Vagina (tissue), 2 donors: ENCODE results near the gene MMEL1. TPM values are rescaled to one million over a fixed set of nuclear protein-coding genes. Genes with fewer than 3 reads are reported as not detected.

ENCODE experiments used
- DNase-seq, 2 donors: peaks; one replicate each; pipeline ENCODE4 v3.0.0-alpha.2; 2017; ENCODE audit errors: extremely low spot score in 2 of 2
- H3K27ac ChIP-seq: fragments of 200-600 bp; sonication (generic); one replicate; pipeline ENCODE4 v1.5.1; 2019
- H3K27me3 ChIP-seq: fragments of 200-600 bp; sonication (generic); one replicate; pipeline ENCODE4 v1.5.1; 2019
- H3K36me3 ChIP-seq, 2 donors: fragments of 200-600 bp; sonication (generic); one replicate each; pipeline ENCODE4 v1.5.1; 2017 to 2019
- H3K4me1 ChIP-seq: fragments of 200-600 bp; sonication (generic); one replicate; pipeline ENCODE4 v1.5.1; 2019
- H3K4me3 ChIP-seq, 2 donors: fragments of 200-600 bp; sonication (generic); 1 replicate in 1 of 2; 2 replicates in 1 of 2; pipeline ENCODE4 v1.5.1; 2016 to 2019
- H3K9me3 ChIP-seq: fragments of 200-600 bp; sonication (generic); one replicate; pipeline ENCODE4 v1.5.1; 2019
- CTCF ChIP-seq, 3 experiments: fragments of 450-650 bp in 2 of 3; fragments of 200-600 bp in 1 of 3; sonication (generic) in 1 of 3; IDR thresholded peaks; one replicate each; pipeline ENCODE4 v1.5.1; 2017 to 2019; ENCODE audit warnings: antibody characterized with exemption in 3 of 3, mild to moderate bottlenecking in 2 of 3, moderate library complexity in 2 of 3
- POLR2A ChIP-seq, 2 donors: fragments of 450-650 bp; IDR thresholded peaks; one replicate each; pipeline ENCODE4 v1.6.1; 2017; ENCODE audit warnings: antibody characterized with exemption in 2 of 2, mild to moderate bottlenecking in 2 of 2, moderate library complexity in 2 of 2
- POLR2AphosphoS5 ChIP-seq, 2 donors: sonication (generic); formaldehyde crosslinking; IDR thresholded peaks; one replicate each; pipeline ENCODE4 v1.9.0; 2017; ENCODE audit warnings: antibody characterized with exemption in 2 of 2, mild to moderate bottlenecking in 2 of 2, low read depth in 1 of 2; ENCODE audit not compliant: insufficient read depth in 1 of 2
- intact Hi-C: fragments of 100-400 bp; cut with DNase I; formaldehyde crosslinking; loops from one replicate; pipeline ENCODE4 v1.15.1; 2023
- total RNA-seq: library from RNA; depleted of rRNA; stranded (reverse); fragments of >200 nt; gene quantifications from one replicate; pipeline ENCODE4 v1.2.3, GENCODE V29; 2016

Gene MMEL1
- total RNA-seq, 1 donor from 2014 or later = 4.4 TPM

- no peak overlapping the region for H3K4me3 ChIP-seq
- intact Hi-C loops = no loop called here
- H3K9me3 ChIP-seq = no peaks in the 10 kb centered on the region
- H3K27ac ChIP-seq = no peak overlapping the region
- no peak for DNase-seq
- H3K27me3 ChIP-seq = no peaks in the 10 kb centered on the region
- H3K4me1 ChIP-seq = peaks cover 21% of the 10 kb centered on the region
- TF ChIP-seq POLR2AphosphoS5 (IDR thresholded peaks at IDR 0.05; ENCODE audit: insufficient read depth in 1 of 2, low read depth in 1 of 2) (no peak), CTCF (IDR thresholded peaks at IDR 0.05) (no peak), POLR2A (IDR thresholded peaks at IDR 0.05) (no peak)
- no peaks in the 10 kb centered on the region for H3K36me3 ChIP-seq
These were observed 5.8 kb upstream of the MMEL1 start for GRCh38 chr1:2638466-2639115.

GRCh38 chr1:2637442-2638145 is 4.8 kb upstream of the MMEL1 start:
- intact Hi-C loops = no loop called here
- DNase-seq = no peak
- Histone ChIP-seq H3K27ac (no peak overlapping the region), H3K9me3 (no peaks in the 10 kb centered on the region), H3K4me3 (no peak overlapping the region), H3K4me1 (peaks cover 14% of the 10 kb centered on the region), H3K27me3 (no peaks in the 10 kb centered on the region), H3K36me3 (no peaks in the 10 kb centered on the region)
- TF ChIP-seq CTCF (IDR thresholded peaks at IDR 0.05) = no peak
- TF ChIP-seq POLR2AphosphoS5 (IDR thresholded peaks at IDR 0.05; ENCODE audit: insufficient read depth in 1 of 2, low read depth in 1 of 2) = no peak

- intact Hi-C loops = no loop called here
- no peak for TF ChIP-seq POLR2A (IDR thresholded peaks at IDR 0.05)
- TF ChIP-seq CTCF (IDR thresholded peaks at IDR 0.05) = no peak
- no peak for TF ChIP-seq POLR2AphosphoS5 (IDR thresholded peaks at IDR 0.05; ENCODE audit: insufficient read depth in 1 of 2, low read depth in 1 of 2)
- no peaks in the 10 kb centered on the region for H3K27me3 ChIP-seq
These were observed 3.9 kb upstream of the MMEL1 start for GRCh38 chr1:2636733-2637132.

GRCh38 chr1:2635361-2636010 is 2.7 kb upstream of the MMEL1 start:
- Histone ChIP-seq H3K36me3 (no peaks in the 10 kb centered on the region), H3K27ac (no peak overlapping the region), H3K9me3 (no peaks in the 10 kb centered on the region), H3K4me3 (no peak overlapping the region), H3K4me1 (no peaks in the 10 kb centered on the region), H3K27me3 (no peaks in the 10 kb centered on the region)
- intact Hi-C loops = no loop called here
- no peak for DNase-seq
- TF ChIP-seq CTCF (IDR thresholded peaks at IDR 0.05) (no peak), POLR2A (IDR thresholded peaks at IDR 0.05) (no peak), POLR2AphosphoS5 (IDR thresholded peaks at IDR 0.05; ENCODE audit: insufficient read depth in 1 of 2, low read depth in 1 of 2) (no peak)

More at GRCh38 chr1:2636733-2637132, 3.9 kb upstream of the MMEL1 start:
- Histone ChIP-seq H3K9me3 (no peaks in the 10 kb centered on the region), H3K4me1 (peaks cover 5% of the 10 kb centered on the region), H3K4me3 (no peak overlapping the region), H3K36me3 (no peaks in the 10 kb centered on the region), H3K27ac (no peak overlapping the region)
- no peak for DNase-seq
